Fibroblast of lung (primary cell): ENCODE measurements around the gene KNG1. TPM values are rescaled to one million over a fixed set of nuclear protein-coding genes. Genes with fewer than 3 reads are reported as not detected.
A peak's percentile ranks its signal among the peaks of the same experiment; 100 is the strongest.

Source experiments
- DNase-seq, 2 donors: peaks; one replicate each; pipeline versions ENCODE4 v3.0.0 to v3.0.0-alpha.2; 2010; ENCODE audit warnings: low read depth in 2 of 2
- H2AFZ ChIP-seq: 2 replicates; pipeline ENCODE4 v1.5.1; 2012; ENCODE audit warnings: low read length, control low read depth, inconsistent platforms
- H3K27ac ChIP-seq: 2 replicates; pipeline ENCODE4 v1.5.1; 2011; ENCODE audit warnings: low read length, control low read depth; ENCODE audit not compliant: insufficient read depth
- H3K27me3 ChIP-seq: 2 replicates; pipeline ENCODE4 v1.5.1; 2011; ENCODE audit warnings: mild to moderate bottlenecking, low read length; ENCODE audit not compliant: control insufficient read depth, insufficient read depth
- H3K36me3 ChIP-seq: 2 replicates; pipeline ENCODE4 v1.5.1; 2011; ENCODE audit warnings: low read length; ENCODE audit not compliant: control insufficient read depth, insufficient read depth
- H3K4me1 ChIP-seq: 2 replicates; pipeline ENCODE4 v1.5.1; 2011; ENCODE audit warnings: low read length; ENCODE audit not compliant: control insufficient read depth, insufficient read depth; ENCODE audit errors: extremely low read depth
- H3K4me2 ChIP-seq: 2 replicates; pipeline ENCODE4 v1.5.1; 2011; ENCODE audit warnings: low read length, control low read depth; ENCODE audit not compliant: insufficient read depth; ENCODE audit errors: extremely low read depth
- H3K4me3 ChIP-seq, 4 experiments: fragments of 200-600 bp in 1 of 4; sonication (generic) in 1 of 4; replicated peaks in 1 of 4; 2 replicates each; pipeline ENCODE4 v1.5.1; 2011 to 2016; ENCODE audit warnings: low read length in 4 of 4, low read depth in 3 of 4, mild to moderate bottlenecking in 3 of 4, control low read depth in 2 of 4, inconsistent platforms in 1 of 4, mixed read lengths in 1 of 4; ENCODE audit not compliant: insufficient read depth in 1 of 4; ENCODE audit errors: control extremely low read depth in 1 of 4
- H3K79me2 ChIP-seq: 2 replicates; pipeline ENCODE4 v1.5.1; 2012; ENCODE audit warnings: mild to moderate bottlenecking, low read length, inconsistent platforms; ENCODE audit not compliant: control insufficient read depth, insufficient read depth
- H3K9ac ChIP-seq: 2 replicates; pipeline ENCODE4 v1.5.1; 2011; ENCODE audit warnings: mild to moderate bottlenecking, low read length, control low read depth; ENCODE audit not compliant: insufficient read depth
- H3K9me3 ChIP-seq: 2 replicates; pipeline ENCODE4 v1.5.1; 2012; ENCODE audit warnings: low read depth, low read length; ENCODE audit not compliant: control insufficient read depth, insufficient read depth
- H4K20me1 ChIP-seq: 2 replicates; pipeline ENCODE4 v1.5.1; 2011; ENCODE audit warnings: low read length; ENCODE audit not compliant: control insufficient read depth, insufficient read depth; ENCODE audit errors: extremely low read depth
- CTCF ChIP-seq, 2 donors: IDR thresholded peaks in 1 of 2; conservative IDR thresholded peaks in 1 of 2; 1 replicate in 1 of 2; 2 replicates in 1 of 2; pipeline ENCODE4 v1.5.1; 2011 to 2012; ENCODE audit warnings: low read length in 2 of 2, control low read depth in 1 of 2, inconsistent platforms in 1 of 2, low read depth in 1 of 2, mild to moderate bottlenecking in 1 of 2
- EZH2 ChIP-seq: IDR thresholded peaks from 2 replicates; pipeline ENCODE4 v1.5.1; 2012; ENCODE audit warnings: low read length, control low read depth, mild to moderate bottlenecking; ENCODE audit errors: missing control alignments
- polyA plus RNA-seq, 2 donors: library from polyadenylated mRNA; depleted of rRNA in 1 of 2; stranded (reverse) in 1 of 2; unstranded in 1 of 2; fragments of >200 nt; gene quantifications; 2 replicates each; pipeline ENCODE4 v1.2.1, GENCODE V29; 2011 to 2012; ENCODE audit warnings: missing spikeins in 1 of 2
- total RNA-seq: library from RNA; depleted of rRNA; stranded (reverse); fragments of >200 nt; gene quantifications from 2 replicates; pipeline ENCODE4 v1.2.1, GENCODE V29; 2014

KNG1 gene
- total and polyA plus RNA-seq, 2 donors (not counting 1 experiment from before 2014, with no cell fraction given): not detected

- no peaks in the 10 kb centered on the region for H3K4me1 ChIP-seq
- H3K9ac ChIP-seq: no peak overlapping the region
- no peak overlapping the region for H3K4me2 ChIP-seq
- no peaks in the 10 kb centered on the region for H3K27me3 ChIP-seq
- no peak overlapping the region for H3K27ac ChIP-seq
- TF ChIP-seq CTCF (conservative IDR thresholded peaks at IDR 0.05 in 1 of 2, IDR thresholded peaks at IDR 0.05 in 1 of 2; ENCODE audit: low read depth in 1 of 2, low read length in 2 of 2): no peak
- no peak for TF ChIP-seq EZH2
- H2AFZ ChIP-seq: no peak overlapping the region
- no peaks in the 10 kb centered on the region for H3K36me3 ChIP-seq
- no peaks in the 10 kb centered on the region for H4K20me1 ChIP-seq
- no peak for DNase-seq
- no peak overlapping the region for H3K4me3 ChIP-seq
- H3K79me2 ChIP-seq: no peaks in the 10 kb centered on the region
- H3K9me3 ChIP-seq: no peaks in the 10 kb centered on the region
These were observed 7.8 kb downstream of the KNG1 start for GRCh38 chr3:186724911-186725310.

- H3K4me3 ChIP-seq: no peak overlapping the region
- H3K9me3 ChIP-seq: no peaks in the 10 kb centered on the region
- H2AFZ ChIP-seq: no peak overlapping the region
- H3K9ac ChIP-seq: no peak overlapping the region
- no peaks in the 10 kb centered on the region for H3K79me2 ChIP-seq
- H3K27me3 ChIP-seq: no peaks in the 10 kb centered on the region
- H4K20me1 ChIP-seq: no peaks in the 10 kb centered on the region
- DNase-seq: no peak
- TF ChIP-seq CTCF (conservative IDR thresholded peaks at IDR 0.05 in 1 of 2, IDR thresholded peaks at IDR 0.05 in 1 of 2; ENCODE audit: low read depth in 1 of 2, low read length in 2 of 2) (no peak), EZH2 (no peak)
- H3K36me3 ChIP-seq: no peaks in the 10 kb centered on the region
- no peak overlapping the region for H3K27ac ChIP-seq
- H3K4me2 ChIP-seq: no peak overlapping the region
- H3K4me1 ChIP-seq: no peaks in the 10 kb centered on the region
These were observed 15.1 kb downstream of the KNG1 start for GRCh38 chr3:186732169-186732766.

GRCh38 chr3:186742618-186743380 lies 25.6 kb downstream of the KNG1 start:
- Histone ChIP-seq H3K9ac (no peak overlapping the region), H4K20me1 (no peaks in the 10 kb centered on the region), H3K9me3 (no peaks in the 10 kb centered on the region), H3K4me3 (no peak overlapping the region), H3K79me2 (no peaks in the 10 kb centered on the region), H3K27me3 (no peaks in the 10 kb centered on the region), H2AFZ (no peak overlapping the region), H3K4me2 (no peak overlapping the region), H3K4me1 (no peaks in the 10 kb centered on the region), H3K27ac (no peak overlapping the region), H3K36me3 (no peaks in the 10 kb centered on the region)
- TF ChIP-seq CTCF (conservative IDR thresholded peaks at IDR 0.05 in 1 of 2, IDR thresholded peaks at IDR 0.05 in 1 of 2; ENCODE audit: low read depth in 1 of 2, low read length in 2 of 2) (no peak), EZH2 (no peak)
- peak in 1 of 2 donors; percentile 16 for DNase-seq
